Measurements from ENCODE around the gene NEAT1. TPM values are rescaled to one million over a fixed set of nuclear protein-coding genes. Genes with fewer than 3 reads are reported as not detected.

The NEAT1 gene
- total RNA-seq, 4 donors from 2014 or later: 24.1 to 472 (median 32.8) TPM

GRCh38 chr11:65402790-65403189 lies 19.8 kb upstream of the NEAT1 start:
- TF ChIP-seq POLR2A (IDR thresholded peaks at IDR 0.05): no peak
- TF ChIP-seq CTCF (IDR thresholded peaks at IDR 0.05 in 4 of 5, conservative IDR thresholded peaks at IDR 0.05 in 1 of 5): no peak
- no peaks in the 10 kb centered on the region for H3K4me1 ChIP-seq
- peaks cover 0 to 69% of the 10 kb centered on the region in 2 donors for H3K36me3 ChIP-seq
- no peak for DNase-seq
- intact Hi-C loops (cut with DNase I; ENCODE audit: low total_unique reads): no loop called here
- no peaks in the 10 kb centered on the region for H3K27me3 ChIP-seq
- no peak overlapping the region for H3K4me3 ChIP-seq
- no peaks in the 10 kb centered on the region for H3K9me3 ChIP-seq
- H3K27ac ChIP-seq: peak overlapping the region in 1 of 4 donors; percentile 69
- no peak for ATAC-seq
- in situ Hi-C loops (cut with MboI; ENCODE audit: low sequenced_read_pairs in 4 of 4): no loop called here

GRCh38 chr11:65403607-65404121 lies 18.9 kb upstream of the NEAT1 start:
- TF ChIP-seq POLR2A (IDR thresholded peaks at IDR 0.05): no peak
- TF ChIP-seq CTCF (IDR thresholded peaks at IDR 0.05 in 4 of 5, conservative IDR thresholded peaks at IDR 0.05 in 1 of 5): no peak
- ATAC-seq: peak in 1 of 2 donors; percentile 53
- peak overlapping the region in 3 of 4 donors; percentile 57 to 69 (median 61) for H3K27ac ChIP-seq
- no peaks in the 10 kb centered on the region for H3K4me1 ChIP-seq
- no peaks in the 10 kb centered on the region for H3K9me3 ChIP-seq
- DNase-seq: no peak
- no peaks in the 10 kb centered on the region for H3K27me3 ChIP-seq
- no peak overlapping the region for H3K4me3 ChIP-seq
- in situ Hi-C loops (cut with MboI; ENCODE audit: low sequenced_read_pairs in 4 of 4) (no loop called here), intact Hi-C loops (cut with DNase I; ENCODE audit: low total_unique reads) (no loop called here)
- peaks cover 0 to 69% of the 10 kb centered on the region in 2 donors for H3K36me3 ChIP-seq

GRCh38 chr11:65404210-65404609 lies 18.4 kb upstream of the NEAT1 start:
- in situ Hi-C loops (cut with MboI; ENCODE audit: low sequenced_read_pairs in 4 of 4) (no loop called here), intact Hi-C loops (cut with DNase I; ENCODE audit: low total_unique reads) (no loop called here)
- Histone ChIP-seq H3K27ac (peak overlapping the region in 3 of 4 donors; percentile 57 to 69 (median 61)), H3K4me1 (no peaks in the 10 kb centered on the region), H3K36me3 (peaks cover 0 to 71% of the 10 kb centered on the region in 2 donors), H3K27me3 (no peaks in the 10 kb centered on the region), H3K4me3 (no peak overlapping the region), H3K9me3 (no peaks in the 10 kb centered on the region)
- no peak for ATAC-seq
- TF ChIP-seq CTCF (IDR thresholded peaks at IDR 0.05 in 4 of 5, conservative IDR thresholded peaks at IDR 0.05 in 1 of 5): no peak
- TF ChIP-seq POLR2A (IDR thresholded peaks at IDR 0.05): no peak
- no peak for DNase-seq

- no peak for DNase-seq
- intact Hi-C loops (cut with DNase I; ENCODE audit: low total_unique reads): no loop called here
Measured at GRCh38 chr11:65404638-65405339, 17.8 kb upstream of the NEAT1 start.

More at GRCh38 chr11:65404638-65405339, 17.8 kb upstream of the NEAT1 start:
- Histone ChIP-seq H3K27ac (peak overlapping the region in 3 of 4 donors; percentile 61 to 69 (median 62)), H3K4me1 (no peaks in the 10 kb centered on the region), H3K27me3 (no peaks in the 10 kb centered on the region), H3K4me3 (no peak overlapping the region), H3K36me3 (peaks cover 0 to 71% of the 10 kb centered on the region in 2 donors), H3K9me3 (no peaks in the 10 kb centered on the region)
- peak in 1 of 2 donors; percentile 37 for ATAC-seq
- in situ Hi-C loops (cut with MboI; ENCODE audit: low sequenced_read_pairs in 4 of 4): no loop called here
- TF ChIP-seq POLR2A (IDR thresholded peaks at IDR 0.05) (peak in 1 of 2 donors; percentile 26), CTCF (IDR thresholded peaks at IDR 0.05 in 4 of 5, conservative IDR thresholded peaks at IDR 0.05 in 1 of 5) (no peak)

Measured in gastrocnemius medialis (tissue), 4 donors.